Epidermal melanocyte (primary cell): ENCODE data around the gene DIAPH3.

Experiments used
- DNase-seq: peaks from one replicate; pipeline ENCODE4 v3.0.0; 2011; ENCODE audit warnings: low spot score; ENCODE audit not compliant: insufficient read length

DIAPH3 gene

GRCh38 chr13:60158321-60158801, 5.4 kb downstream of the DIAPH3 start:
- no peak for DNase-seq

- no peak for DNase-seq
Observed at GRCh38 chr13:60155978-60156377, 7.8 kb downstream of the DIAPH3 start.

GRCh38 chr13:60152904-60153303, 10.8 kb downstream of the DIAPH3 start:
- DNase-seq, result no peak

DNA sequence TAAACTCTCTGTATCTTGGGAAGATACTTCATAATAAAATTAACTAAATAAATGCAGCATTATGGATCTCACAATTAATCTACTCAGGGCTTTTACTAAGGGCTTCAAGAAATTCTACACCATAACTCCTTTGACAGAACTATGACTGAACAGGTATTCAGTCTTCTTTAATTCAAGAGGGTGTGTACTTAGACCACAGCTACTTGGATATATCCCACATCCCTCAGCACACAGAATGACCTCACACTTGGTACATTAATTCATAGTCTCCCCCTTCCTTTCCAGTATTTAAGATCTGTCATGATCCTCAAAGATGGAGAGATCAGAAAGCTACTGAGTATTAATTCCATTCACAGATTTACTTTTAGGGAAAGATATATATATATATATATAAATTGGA, 11.6 kb downstream of the DIAPH3 start:
- DNase-seq, result no peak

DNA sequence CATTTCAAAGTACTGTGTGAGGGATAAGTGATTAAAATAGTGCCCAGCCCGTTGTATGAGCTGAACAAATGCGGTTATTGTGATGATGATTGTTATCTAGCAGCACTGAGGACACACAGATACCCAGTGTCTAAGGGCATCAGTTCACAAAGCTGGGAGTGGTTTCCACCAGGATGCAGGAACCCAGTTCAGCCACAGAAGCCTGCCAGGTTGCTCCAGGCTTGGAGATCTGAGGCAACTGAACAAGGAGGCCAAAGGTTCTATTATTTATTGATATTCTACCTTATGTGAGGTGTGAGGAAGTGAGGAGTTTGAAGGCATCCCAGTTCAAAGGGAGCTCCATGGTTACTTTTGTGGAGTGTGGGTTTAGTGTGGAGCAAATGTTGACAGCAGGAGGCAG, 13.2 kb downstream of the DIAPH3 start:
- no peak for DNase-seq

DNA sequence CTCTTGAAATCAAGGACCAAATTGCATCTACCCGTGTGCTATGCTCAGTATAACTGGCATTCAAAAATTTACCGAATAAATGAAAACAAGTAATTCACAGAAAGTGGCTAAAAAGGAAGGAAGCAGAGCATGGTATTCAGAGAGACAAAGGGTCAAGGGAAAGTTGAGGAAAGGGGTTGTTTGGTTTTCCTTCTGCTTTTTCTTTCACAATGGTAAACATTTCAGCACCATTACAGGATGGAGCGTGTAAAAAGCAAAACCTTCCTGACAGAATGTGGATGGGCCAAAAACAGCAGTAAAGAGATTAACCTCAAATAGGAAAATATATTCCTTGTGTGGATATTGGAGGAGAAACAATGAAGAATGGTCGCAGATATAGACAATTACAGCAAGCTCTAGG, 14.8 kb downstream of the DIAPH3 start:
- no peak for DNase-seq

GRCh38 chr13:60147361-60147760, 16.4 kb downstream of the DIAPH3 start:
- DNase-seq, result no peak

DNA sequence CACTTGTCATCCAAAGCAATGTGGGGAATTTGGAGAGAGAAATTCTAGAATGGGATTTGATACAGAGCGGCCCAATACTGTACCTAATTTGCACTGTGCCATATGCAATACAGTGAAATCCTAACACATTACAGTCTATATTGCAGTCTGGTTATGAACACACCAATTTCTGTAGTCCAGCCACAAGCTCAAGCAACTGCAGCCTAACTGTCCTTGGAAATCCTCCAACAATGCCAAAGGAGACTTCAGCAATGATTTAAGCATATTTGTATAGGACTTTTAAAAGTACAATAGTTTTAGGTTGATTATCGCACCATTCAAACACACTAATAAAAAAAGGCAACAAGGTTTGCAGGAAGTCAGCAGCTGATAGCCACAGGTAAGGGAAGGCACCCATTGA, 17.3 kb downstream of the DIAPH3 start:
- no peak for DNase-seq

DNA sequence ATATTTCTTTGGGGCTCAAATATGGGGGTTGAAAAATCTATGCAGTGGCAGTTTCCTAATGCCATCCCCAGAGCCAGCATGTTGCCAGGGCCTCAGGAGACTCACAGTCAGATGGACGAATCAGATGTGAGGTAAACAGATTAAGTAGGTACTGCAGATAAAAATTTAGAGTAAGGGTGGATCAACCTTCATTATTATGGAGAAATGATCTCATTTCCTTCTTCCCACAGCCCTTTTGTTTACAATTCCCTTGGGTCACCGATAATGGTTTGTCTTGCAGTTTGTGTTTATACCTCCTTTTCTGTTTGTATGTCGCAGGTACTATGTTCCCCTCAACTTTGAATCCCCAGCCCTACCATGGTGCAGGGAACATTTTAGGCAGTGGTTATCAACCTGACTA, 20.0 kb downstream of the DIAPH3 start:
- DNase-seq, result no peak

GRCh38 chr13:60139272-60139671, 24.5 kb downstream of the DIAPH3 start:
- no peak for DNase-seq

DNA sequence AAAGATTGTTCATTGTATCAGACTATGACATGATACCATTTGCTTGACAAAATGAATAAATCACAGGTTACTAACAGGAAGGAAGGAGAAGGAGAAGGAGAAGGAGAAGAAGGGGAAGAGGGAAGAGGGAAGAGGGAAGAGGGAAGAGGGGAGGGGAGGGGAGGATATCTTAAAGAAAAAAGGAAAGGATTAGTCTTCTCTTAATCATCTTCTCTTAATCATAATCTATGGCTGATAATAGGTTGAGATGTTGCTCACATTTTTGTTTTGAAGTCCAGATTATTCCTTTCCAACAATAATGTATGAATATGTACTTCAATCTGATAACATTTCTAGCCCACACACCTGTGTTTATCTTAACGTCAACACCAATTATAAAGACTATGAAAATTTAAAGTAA, 25.1 kb downstream of the DIAPH3 start:
- DNase-seq, result no peak

DNA sequence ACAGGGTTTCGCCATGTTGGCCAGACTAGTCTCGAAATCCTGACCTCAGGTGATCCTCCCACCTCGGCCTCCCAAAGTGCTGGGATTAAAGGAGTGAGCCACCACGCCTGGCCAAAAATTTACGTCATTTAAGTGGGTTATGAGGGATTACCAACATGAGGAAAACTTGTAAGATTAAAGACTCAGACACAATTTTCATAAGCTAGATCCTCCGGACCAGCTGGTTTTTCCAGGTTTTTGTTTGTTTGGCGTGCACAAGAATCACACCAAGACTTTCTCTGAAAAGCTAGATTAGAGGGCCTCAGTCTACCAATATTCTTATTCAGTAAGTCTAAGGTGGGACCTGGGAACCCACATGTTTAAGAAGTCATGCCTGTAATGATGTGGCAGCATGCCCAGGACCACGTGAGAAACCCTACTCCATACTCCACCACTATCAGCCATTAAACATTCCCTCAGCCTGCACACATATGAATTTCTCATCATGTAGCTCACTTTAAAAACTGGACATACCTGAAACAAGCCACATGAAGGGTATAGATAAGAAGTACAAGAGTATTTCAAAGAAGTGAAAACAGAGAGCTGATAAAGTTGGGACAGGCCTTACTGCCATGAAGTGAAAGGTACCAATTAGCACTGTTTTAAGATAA, 25.7 kb downstream of the DIAPH3 start:
- no peak for DNase-seq

DNA sequence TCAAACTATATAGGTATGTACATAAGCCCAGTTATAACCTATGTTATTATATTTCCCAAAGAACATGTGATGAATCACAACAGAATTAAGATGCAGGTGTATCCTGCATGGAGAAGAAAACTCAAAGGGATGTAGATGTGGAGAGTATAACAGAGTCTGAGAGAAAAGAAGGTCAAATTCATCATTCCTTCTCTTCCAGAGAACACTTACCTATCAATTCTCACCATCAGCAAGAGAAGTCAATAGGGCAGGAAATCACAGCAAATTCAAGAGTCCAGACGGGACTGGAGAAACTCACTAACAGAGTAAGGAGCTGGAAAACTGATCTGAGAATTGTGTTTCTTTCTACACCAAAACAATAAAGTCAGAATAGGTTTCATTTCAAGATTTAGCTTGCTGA, 28.4 kb downstream of the DIAPH3 start:
- no peak for DNase-seq

- no peak for DNase-seq
Observed at GRCh38 chr13:60134376-60134775, 29.4 kb downstream of the DIAPH3 start.

DNA sequence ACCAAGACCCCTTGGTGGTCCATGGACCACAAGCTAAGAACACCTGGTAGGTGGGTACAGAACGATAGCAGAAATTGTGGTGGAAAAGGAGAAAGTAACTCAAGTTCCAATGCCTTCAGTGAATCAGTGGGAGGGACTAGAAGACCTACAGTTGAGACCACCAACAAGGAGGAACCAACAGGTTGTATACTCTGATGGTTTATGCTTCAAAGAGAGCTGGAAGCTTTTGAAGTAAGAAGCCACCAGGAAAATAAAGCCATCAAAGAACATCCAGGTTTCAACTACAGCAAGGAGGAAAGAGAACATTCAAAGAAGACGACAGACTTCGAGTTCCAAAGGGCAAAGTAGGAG, 42.4 kb downstream of the DIAPH3 start:
- DNase-seq, result no peak

GRCh38 chr13:60120617-60121336, 43.0 kb downstream of the DIAPH3 start:
- DNase-seq, result no peak

GRCh38 chr13:60118696-60119400, 44.9 kb downstream of the DIAPH3 start:
- no peak for DNase-seq

GRCh38 chr13:60114499-60115028, 49.2 kb downstream of the DIAPH3 start:
- no peak for DNase-seq

DNA sequence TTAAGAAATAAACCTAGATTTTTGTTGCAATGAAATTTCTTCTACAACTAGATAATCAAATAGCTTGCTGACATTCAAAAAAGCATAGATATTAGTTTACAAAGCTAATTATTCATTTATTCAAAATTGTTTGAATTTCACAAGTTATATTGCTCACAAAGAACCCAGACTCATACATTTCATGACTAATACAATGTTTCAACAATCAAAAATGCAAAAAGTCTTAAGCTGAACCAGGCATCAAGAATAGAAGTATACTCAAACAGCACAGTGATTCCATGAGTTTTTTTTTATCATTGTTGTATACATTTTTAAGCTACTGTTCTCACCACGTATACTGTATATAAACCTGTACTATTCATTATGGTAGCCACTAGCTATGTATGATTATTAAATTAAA, 51.0 kb downstream of the DIAPH3 start:
- no peak for DNase-seq

- DNase-seq, result no peak
Observed at GRCh38 chr13:60111691-60112090, 52.0 kb downstream of the DIAPH3 start.

DNA sequence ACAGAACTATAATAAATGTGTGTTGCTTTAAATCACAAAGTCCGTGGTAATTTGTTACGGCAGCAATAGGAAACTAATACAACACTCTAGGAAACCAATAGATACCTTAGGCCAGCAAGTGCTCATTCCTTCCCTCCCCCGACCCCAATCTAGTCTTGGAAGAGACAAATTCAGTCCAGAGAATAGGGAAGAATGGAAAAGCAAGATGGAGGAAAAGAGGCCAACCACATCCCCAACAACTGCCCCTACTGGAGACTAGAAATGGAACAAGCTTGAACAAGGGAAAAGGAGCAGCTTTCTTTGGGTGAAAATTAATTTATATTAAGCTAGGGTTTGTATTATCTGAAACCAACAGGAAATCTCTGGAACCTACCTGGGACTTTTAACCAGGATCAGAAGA, 54.4 kb downstream of the DIAPH3 start:
- no peak for DNase-seq

DNA sequence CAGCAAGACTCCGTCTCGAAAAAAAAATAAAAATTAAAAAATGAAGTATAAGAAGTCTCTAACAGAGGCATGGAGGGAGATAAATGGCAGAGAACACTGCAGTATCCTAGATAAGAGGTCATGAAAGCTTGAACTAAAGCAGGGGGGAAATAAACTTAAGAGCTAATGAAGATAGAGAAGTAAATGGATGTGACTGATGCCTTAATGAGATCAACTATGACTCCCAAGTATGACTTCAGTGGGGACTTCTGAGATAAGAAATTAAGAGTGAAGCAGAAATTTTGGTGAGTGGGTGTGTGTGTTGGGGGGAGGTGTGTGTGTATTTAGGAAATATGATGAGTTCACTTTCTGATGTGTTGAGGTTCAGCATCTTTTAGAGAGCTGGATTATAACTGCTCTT, 55.1 kb downstream of the DIAPH3 start:
- DNase-seq, result no peak
